CD4-positive, alpha-beta T cell treated with Interleukin-10 for 1 hour (primary cell): Measurements from ENCODE around the gene RAD51C.
"Not testable (repeated sequence)": the region's sequence is repeated elsewhere in the genome, so short reads cannot be mapped to it uniquely, and the experiment has no call there.

Experiments used
- DNase-seq: peaks from one replicate; pipeline ENCODE4 v3.0.0-alpha.2; 2020

RAD51C gene

GRCh38 chr17:58749627-58750026, 57.2 kb downstream of the RAD51C start:
- DNase-seq: not testable (repeated sequence)

- DNase-seq: no peak
Measured at GRCh38 chr17:58753026-58753425, 60.6 kb downstream of the RAD51C start.

GRCh38 chr17:58755269-58755576, 62.8 kb downstream of the RAD51C start:
- no peak for DNase-seq

GRCh38 chr17:58755577-58756245, 63.3 kb downstream of the RAD51C start, which contains the start of gene PPM1E:
TSS of gene PPM1E (plus strand) at chr17:58755854.
- peak; percentile 40 for DNase-seq

GRCh38 chr17:58756246-58757161, 64.1 kb downstream of the RAD51C start:
- no peak for DNase-seq

GRCh38 chr17:58757162-58757613, 64.8 kb downstream of the RAD51C start:
- no peak for DNase-seq

GRCh38 chr17:58758890-58759289, 66.5 kb downstream of the RAD51C start:
- DNase-seq: no peak

GRCh38 chr17:58759522-58759921, 67.1 kb downstream of the RAD51C start:
- DNase-seq: no peak

GRCh38 chr17:58760248-58760647, 67.8 kb downstream of the RAD51C start:
- DNase-seq: no peak

GRCh38 chr17:58763263-58763662, 70.9 kb downstream of the RAD51C start:
- no peak for DNase-seq

- DNase-seq: no peak
Measured at GRCh38 chr17:58764373-58764772, 72.0 kb downstream of the RAD51C start.

- not testable (repeated sequence) for DNase-seq
Measured at GRCh38 chr17:58778482-58778881, 86.1 kb downstream of the RAD51C start.

- DNase-seq: no peak
Measured at GRCh38 chr17:58779446-58779845, 87.0 kb downstream of the RAD51C start.

GRCh38 chr17:58783380-58783779, 91.0 kb downstream of the RAD51C start:
- no peak for DNase-seq

GRCh38 chr17:58785097-58785496, 92.7 kb downstream of the RAD51C start:
- DNase-seq: no peak
